Stimulated activated CD4-positive, alpha-beta T cell treated with anti-CD3 and anti-CD28 coated beads, TNF-alpha, amount 100 ng/mL, for 48 hours (primary cell): ENCODE data around the gene CEP78.
"Not testable (repeated sequence)": the region's sequence is repeated elsewhere in the genome, so short reads cannot be mapped to it uniquely, and the experiment has no call there.

Experiments used
- DNase-seq, 3 donors: peaks; one replicate each; pipeline ENCODE4 v3.0.0-alpha.2; 2020; ENCODE audit warnings: low read depth in 3 of 3

The CEP78 gene

GRCh38 chr9:78234810-78235209 is 1.1 kb upstream of the CEP78 start:
- no peak for DNase-seq

DNA sequence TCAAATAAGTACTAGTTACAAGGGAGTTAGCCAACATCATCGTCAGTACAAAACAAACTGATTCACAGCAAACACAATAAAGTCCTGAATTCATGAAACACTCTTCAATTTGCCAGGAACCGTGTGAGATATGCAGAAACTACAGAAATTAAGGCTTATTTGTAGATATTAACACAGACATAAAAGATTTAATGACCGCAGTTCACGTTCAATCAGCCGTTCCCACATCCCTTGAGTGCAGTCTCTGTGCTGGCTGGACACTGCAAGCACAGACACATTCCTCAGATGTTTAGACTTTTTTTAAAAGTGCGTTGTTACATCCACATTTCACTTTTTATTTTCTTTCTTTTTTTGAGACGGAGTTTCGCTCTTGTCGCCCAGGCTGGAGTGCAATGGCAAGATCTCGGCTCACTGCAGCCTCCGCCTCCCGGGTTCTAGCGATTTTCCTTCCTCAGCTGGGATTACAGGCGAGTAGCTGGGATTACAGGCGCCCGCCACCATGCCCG is 566 bp upstream of the CEP78 start:
- DNase-seq = no peak

- DNase-seq = no peak
Observed at GRCh38 chr9:78236551-78236910, 656 bp downstream of the CEP78 start.

GRCh38 chr9:78238046-78239038 is 2.5 kb downstream of the CEP78 start:
- no peak for DNase-seq

- DNase-seq = no peak
Observed at GRCh38 chr9:78239506-78239905, 3.6 kb downstream of the CEP78 start.

DNA sequence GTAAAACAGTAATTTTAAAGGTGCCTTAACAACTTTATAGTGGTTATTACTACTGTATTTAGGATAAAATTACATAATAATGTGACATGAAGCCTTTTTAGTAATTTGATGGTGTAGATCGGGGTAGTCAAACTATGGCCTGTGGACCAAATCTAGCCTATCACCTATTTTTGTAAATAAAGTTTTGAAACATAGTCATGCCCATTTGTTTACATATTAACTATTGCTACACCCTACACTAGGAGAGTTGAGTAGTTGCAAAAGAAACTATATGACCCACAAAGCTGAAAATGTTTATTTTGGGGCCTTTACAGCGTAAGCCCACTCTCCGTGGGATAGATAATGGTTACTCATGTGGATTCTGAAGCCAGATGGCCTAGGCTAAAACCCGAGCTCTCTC is 6.2 kb downstream of the CEP78 start:
- no peak for DNase-seq

- no peak for DNase-seq
Observed at GRCh38 chr9:78243130-78243529, 7.3 kb downstream of the CEP78 start.

GRCh38 chr9:78245401-78245800 is 9.5 kb downstream of the CEP78 start:
- no peak for DNase-seq

DNA sequence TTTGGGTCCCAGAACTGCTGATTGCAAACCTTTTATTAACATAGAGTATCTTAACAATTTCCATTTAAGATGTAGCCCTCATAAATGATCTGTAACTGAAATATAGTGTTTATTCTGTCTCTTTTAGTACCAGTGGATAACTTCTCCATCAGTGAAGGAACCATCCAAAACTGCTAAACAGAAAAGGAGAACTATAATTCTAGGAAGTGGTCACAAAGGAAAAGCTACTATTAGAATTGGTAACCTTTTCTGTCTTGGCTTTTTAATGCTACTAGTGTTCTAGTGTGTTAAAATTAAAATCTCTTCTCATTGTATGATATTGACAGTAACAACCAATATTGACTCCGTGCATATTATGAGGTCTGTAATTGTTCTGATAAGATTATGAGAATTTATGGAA is 12.8 kb downstream of the CEP78 start:
- no peak for DNase-seq

GRCh38 chr9:78249542-78249941 is 13.7 kb downstream of the CEP78 start:
- no peak for DNase-seq

DNA sequence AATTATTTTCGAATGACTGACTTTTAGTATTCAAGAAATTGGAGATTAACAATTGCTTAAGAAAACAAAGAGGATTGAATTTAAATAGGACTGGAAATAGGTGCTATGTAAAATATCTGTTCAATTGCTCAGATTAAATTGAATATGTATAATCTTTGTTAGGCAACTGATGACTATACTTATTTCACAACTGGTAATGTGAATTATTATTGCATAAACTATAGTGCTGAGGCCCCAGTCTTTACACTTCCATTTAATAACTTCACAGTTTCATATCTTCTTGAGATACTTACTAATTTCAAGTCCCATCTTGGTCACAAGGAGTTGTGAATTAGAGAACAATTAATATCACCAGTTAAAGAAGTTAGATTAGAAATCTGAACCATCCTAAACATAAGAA is 16.7 kb downstream of the CEP78 start:
- DNase-seq = no peak

- no peak for DNase-seq
Observed at GRCh38 chr9:78253285-78253684, 17.4 kb downstream of the CEP78 start.

DNA sequence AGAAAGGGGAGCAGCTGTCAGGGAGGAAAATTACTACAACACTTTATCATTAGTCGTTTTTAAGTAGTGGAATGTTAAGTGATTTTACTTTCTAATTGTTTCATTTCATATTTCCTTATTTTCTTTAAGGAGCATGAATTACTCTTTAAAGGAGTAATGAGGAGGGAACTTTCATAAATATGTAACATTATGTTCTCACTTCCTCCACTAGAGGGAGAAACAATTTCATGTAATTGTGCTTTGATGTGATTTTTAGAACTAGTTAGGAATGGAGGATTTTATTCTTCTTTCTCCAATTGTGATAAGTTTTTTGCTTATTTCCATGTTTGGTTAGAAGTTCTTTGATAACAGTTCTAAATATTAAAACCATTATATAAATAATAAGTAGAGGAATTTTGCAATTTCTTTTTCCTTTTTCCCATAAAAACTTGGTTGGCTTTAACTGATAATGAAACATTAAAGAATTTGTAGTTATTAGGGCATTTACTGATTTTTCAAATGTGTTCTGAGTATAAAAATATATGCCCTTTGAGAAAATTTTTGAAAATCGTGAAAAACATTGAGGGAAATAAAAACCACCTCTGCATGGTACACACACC is 25.6 kb downstream of the CEP78 start:
- DNase-seq = no peak

- no peak for DNase-seq
Observed at GRCh38 chr9:78262655-78263054, 26.8 kb downstream of the CEP78 start.

DNA sequence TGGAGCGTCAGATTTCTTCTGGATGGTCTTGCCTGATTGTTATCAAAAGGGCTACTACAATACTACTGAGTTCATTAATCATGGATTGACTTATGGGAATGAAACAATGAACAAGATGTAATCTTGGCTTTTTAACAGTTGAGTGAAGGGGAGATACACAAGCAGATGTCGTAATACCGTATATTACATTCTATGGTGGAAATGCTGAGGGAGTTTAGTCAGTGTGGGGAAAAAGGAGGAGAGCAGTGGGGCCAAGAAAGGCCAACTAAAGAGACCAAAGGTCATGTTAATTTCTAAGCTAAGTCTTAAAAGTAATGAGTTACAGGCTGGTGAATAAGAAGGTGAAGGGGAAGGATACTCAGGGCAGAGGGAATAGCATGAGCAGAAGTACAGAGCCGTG is 32.0 kb downstream of the CEP78 start:
- DNase-seq = no peak

- DNase-seq = no peak
Observed at GRCh38 chr9:78269784-78270183, 33.9 kb downstream of the CEP78 start.

- DNase-seq = no peak
Observed at GRCh38 chr9:78272307-78272706, 36.4 kb downstream of the CEP78 start.

- no peak for DNase-seq
Observed at GRCh38 chr9:78273761-78274160, 37.9 kb downstream of the CEP78 start.

DNA sequence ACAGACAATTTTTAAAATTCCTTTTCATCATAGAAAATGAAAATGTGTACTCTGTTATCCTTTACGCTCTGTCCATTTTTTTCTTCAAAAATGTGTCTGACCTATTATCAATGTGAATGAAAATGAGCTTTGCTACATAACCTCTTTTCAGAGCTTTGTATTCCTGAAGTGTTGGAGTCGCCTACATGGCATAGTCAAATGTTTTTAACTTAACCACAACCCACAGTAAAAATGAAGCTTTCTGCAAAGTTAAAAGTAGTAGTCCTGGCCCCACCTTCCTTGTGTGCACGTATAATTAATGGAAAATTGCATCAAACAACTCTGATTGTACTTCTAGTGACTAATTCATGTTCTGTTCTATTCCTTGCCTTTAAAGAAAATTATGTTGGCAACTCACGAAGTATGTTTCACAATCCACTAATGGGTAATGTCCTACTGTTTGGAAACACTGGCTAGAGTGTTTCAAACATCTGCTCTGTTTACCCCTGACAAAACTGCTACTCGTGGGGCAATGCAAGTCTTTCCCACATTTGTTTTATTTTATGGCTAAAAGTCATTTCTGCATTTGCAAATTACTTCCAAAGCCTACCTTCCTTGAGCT is 42.4 kb downstream of the CEP78 start:
- DNase-seq = no peak

DNA sequence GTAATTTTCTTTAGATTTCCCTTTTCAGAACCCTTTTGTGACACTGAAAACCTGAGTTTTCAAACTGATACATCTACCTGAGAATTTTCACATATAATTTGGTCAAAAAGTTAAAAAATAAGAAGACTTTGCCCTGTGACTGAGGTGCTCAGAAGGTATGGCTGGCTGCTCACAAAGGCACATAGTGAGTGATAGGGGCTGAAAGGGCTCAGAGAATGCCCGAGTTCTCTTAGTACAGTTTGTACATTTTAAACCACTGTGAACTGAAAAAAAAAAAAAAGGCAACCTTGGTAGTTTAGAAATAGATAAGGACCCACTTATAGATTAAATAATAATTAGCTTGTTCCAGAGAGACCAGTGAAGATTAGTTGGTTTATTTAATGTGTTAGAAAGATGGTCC is 42.9 kb downstream of the CEP78 start:
- no peak for DNase-seq

- DNase-seq = no peak
Observed at GRCh38 chr9:78280982-78281668, 45.2 kb downstream of the CEP78 start.

- not testable (repeated sequence) for DNase-seq
Observed at GRCh38 chr9:78284181-78284580, 48.3 kb downstream of the CEP78 start.
